Measurements from ENCODE around the gene SLC25A18.
"Not testable (repeated sequence)": the region's sequence is repeated elsewhere in the genome, so short reads cannot be mapped to it uniquely, and the experiment has no call there.

Gene SLC25A18

DNA sequence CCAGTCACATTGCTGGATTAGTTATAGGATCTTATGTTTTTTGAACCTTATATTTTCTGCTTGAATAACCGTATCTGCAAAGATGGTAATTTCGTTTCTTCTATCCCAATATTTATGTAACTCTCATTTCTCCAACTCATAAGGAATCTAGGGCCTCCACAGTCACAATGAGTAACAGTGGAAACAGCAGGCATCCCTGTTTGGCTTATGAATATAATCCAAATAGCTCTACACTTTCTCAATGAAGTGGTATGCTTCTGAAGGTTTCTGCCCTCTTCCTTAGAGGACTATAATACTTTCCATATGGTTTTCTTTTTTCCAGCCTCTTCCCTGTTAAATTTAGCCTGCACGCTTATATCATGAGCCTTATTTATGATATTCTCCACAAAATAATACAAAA lies 48.8 kb downstream of the SLC25A18 start:
- DNase-seq: no peak

GRCh38 chr22:17613280-17613679 lies 50.0 kb downstream of the SLC25A18 start:
- no peak for DNase-seq

DNA sequence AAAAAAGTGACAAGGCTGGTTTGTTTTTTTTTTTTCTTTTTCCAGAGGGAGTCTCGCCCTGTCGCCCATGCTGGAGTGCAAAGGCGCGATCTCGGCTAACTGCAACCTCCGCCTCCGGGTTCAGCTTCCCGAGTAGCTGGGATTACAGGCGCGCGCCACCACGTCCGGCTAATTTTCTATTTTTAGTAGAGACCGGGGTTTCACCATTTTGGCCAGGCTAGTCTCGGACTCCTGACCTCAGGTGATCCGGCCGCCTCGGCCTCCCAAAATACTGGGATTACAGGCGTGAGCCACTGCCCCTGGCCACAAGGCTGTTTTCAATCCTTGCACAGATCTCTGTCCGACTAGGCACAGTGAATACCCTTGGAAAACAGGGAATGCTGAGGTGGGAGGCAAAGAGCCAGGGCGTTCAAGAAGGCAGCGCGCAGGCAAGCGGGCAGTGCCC lies 64.7 kb downstream of the SLC25A18 start:
- DNase-seq: no peak

DNA sequence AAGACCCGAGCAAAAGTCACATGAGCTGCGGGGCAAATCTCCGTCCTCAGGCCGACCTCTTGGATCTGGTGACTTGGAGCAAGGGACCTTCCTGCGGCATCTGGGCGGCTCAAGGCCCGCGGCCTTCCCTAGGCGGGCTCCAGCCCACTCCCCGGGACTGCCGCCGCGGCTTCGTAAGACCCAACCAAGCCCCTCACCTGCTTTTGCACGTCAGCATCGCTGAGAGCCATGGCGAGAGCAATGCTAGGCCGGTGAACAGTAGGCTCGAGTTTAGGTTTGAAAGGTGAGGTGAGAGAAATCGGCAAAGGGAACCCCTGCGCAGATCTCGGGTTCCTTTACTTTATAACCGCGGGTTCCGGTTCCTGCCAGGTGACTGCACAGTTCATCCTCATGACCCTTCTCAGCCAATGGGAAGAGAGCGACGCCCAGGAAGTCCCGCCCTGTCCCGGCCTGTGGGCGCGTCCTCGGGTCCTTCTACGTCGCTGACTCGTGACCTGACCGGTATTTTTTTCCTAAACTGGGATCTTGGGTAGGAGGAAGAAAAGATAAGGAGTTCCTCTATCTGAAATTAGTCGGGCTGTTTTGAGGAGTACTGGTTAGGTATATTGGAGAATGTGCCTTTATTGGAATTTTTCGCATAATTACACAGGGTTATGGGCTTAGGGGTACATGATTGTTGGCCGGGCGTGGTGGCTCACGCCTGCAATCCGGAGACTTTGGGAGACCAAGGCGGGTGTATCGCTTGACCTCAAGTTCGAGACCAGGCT lies 65.3 kb downstream of the SLC25A18 start, which contains the start of gene ATP6V1E1:
Gene ATP6V1E1 (minus strand): TSS at position 344 of the 767 bp plus-strand sequence. CDS start 114 bp downstream, at position 230.
- DNase-seq: peak; percentile 94 to 97

DNA sequence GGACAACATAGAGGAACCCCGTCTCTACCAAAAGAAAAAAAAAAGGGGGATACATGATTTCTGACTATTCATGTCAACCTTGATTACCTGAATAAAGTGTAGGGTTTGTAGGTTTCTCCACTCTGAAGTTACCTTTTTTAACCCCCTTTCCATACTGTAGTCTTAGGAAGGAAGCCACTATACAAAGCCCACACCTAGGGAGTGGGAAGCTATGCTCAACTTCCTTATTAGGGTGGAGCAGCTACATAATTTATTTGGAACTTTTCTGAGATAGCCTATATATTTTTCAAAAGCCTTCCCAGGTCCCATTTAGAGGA lies 65.8 kb downstream of the SLC25A18 start:
- no peak for DNase-seq

DNA sequence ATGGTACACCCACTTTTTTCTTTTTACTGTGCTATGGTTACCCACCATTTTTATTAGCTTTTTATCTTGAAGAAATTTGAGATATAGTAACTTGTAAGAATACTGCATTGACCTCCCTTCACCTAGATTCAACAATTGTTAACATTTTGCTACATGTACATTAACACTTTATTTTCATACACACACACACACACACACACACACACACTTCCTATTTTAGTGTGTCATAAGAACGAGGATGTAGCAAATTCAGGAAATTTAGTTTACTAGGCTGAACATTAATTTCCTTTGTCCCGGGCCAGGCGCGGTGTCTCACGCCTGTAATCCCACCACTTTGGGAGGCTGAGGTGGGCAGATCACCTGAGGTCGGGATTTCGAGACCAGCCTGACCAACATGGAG lies 66.3 kb downstream of the SLC25A18 start:
- no peak for DNase-seq

DNA sequence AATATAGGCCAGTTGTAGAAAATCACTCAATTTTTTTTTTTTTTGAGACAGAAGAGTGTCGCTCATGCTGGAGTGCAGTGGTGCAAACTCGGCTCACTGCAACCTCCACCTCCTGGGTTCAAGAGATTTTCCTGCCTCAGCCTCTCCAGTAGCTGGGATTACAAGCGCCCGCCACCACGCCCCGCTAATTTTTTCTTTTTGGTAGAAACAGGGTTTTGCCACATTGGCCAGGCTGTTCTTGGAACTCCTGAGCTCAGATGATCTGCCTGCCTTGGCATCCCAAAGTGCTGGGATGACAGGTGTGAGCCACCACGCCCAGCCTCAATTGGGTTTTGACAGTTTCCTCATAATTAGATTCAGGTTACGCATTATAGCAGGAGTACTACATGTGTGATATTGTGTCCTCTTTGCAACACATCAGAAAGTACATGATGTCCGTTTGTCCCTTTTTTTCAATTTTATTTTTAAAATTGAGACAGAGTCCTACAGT lies 67.8 kb downstream of the SLC25A18 start:
- DNase-seq: no peak

DNA sequence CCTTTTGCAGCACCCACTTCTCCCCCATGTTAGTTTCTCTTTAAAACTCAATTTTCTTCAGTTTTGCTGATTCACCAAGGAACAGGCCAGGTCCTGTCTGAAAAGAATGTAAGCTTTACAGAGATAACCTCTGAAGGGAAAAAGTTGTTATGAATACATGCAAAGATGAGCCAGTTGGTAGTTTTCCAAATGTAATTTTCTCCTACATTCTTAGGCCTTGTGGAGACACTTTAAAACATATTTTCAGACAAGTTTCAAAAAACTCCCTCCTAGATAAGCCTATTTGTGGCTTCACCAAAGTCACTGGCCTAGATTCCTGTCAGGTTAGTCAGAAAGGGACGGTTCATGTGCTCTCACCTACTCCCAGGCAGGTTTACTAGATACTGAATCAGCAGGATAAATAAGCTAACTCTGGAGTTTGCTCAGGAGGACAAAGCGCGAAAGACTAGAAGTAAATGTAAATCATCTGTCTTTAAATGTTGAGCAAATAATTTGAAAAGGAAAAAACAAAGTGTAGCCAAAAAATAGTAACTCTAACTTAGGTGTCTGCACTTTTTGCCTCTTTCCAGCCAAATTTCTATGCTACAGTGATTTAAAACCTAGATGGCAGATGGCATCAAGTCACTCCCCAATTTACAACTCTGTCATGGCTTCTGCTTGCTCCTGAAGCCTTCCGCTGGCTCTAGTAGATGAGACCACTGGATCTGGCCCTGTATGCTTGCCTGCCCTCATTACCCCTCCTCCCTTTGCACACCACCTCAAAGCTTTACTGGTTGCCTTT lies 70.1 kb downstream of the SLC25A18 start:
- no peak for DNase-seq

- no peak for DNase-seq
Observed at GRCh38 chr22:17633998-17634323, 70.7 kb downstream of the SLC25A18 start.

DNA sequence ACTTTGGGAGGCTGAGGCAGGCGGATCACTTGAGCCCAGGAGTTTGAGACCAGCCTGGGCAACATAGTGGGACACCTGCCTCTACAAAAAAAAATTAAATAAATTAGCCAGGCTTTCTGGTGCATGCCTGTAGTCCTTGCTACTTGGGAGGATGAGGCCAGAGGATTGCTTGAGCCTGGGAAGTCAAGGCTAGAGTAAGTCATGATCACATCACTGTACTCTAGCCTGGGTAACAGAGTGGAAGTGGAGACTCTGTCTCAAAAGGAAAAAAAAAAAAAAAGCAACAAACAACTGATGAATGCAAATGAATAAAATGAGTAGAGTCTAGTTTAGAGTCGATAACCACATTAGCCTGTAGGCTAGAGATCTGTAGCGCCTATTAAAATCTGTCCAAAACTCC lies 71.4 kb downstream of the SLC25A18 start:
- DNase-seq: no peak

DNA sequence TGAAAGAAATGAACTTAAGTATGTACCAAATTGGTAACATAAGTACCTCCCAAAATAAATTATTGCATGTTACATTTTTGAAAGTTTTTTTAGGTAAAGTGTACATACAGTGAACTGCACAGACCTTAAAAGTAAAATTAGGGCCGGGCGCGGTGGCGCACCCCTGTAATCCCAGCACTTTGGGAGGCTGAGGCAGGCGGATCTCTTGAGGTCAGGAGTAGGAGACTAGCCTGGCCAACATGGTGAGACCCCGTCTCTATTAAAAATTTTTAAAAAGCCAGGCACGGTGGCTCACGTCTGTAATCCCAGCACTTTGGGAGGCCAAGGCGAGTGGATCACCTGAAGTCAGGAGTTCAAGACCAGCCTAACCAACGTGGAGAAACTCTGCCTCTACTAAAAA lies 73.6 kb downstream of the SLC25A18 start:
- not testable (repeated sequence) for DNase-seq

GRCh38 chr22:17637490-17638181 lies 74.3 kb downstream of the SLC25A18 start:
- DNase-seq: no peak

- DNase-seq: no peak
Observed at GRCh38 chr22:17638182-17638431, 74.8 kb downstream of the SLC25A18 start.

DNA sequence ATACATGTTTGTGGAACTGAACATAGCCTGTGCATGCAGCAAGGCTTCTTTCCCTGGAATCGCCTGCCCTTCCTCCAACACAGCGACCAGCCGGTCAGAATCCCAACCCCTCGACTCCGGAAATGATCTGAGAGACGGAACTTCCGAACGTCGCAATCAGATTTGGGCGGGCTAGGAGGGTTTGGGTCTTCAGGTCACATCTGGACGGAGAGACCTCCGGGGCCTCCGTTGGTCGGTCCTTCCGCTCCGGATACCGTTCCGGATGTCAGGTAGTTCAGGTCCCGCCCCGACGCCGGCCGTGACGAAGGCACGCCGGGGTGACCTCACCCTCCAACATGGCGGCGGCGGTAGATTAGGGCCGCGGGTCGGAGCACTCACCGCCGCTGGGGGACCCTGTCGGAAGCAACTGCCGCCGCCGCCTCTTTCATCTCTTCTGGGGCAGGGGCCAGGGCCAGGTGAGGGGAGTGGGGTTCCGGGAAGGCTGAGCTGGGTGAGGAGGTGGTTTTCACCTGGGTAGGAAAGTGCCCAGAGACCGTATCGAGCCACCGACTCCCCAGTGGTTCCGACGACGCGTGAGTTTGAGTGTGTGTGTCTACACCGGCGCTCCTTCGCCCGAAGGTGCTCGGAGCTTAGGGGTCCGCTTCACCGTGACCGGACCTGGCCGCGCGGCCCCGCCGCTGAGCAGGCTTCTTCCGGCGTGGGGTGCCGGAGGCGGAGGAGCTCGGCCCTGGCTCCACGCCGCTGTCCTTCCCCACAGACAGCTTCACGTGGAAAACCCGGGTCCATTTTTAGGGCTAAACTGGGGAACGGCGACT lies 75.3 kb downstream of the SLC25A18 start, which contains the start of gene BCL2L13:
Gene BCL2L13 (plus strand): TSS at position 326 of the 815 bp plus-strand sequence. CDS start 16,955 bp downstream, outside the sequence.
- peak; percentile 90 to 92 for DNase-seq

DNA sequence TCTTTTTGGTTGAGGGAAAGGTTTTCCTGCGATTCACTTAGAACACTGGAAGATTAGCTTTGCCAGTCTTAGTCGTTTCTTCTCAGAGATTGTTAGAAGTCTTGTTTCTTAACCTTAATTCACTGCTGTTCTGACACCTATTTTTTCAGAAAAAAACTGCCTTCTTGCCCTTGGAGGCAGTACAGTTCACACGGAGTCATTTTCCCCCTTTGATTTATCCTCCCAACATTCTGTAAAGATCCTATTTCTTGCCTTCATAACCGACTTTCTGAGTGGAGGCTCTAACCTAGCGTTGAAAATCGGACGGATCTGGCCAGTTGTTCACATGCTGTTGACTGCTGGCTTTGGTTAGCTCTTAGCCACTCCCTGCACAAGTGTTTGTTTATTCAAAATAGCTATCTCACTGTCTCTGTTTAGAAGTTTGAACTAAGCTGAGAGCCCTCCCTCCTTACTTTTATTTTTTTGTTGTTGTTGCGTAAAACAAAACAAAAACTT lies 76.0 kb downstream of the SLC25A18 start:
- DNase-seq: peak in 1 of 2 donors; percentile 26
